NT2/D1 (cell line): Measurements from ENCODE around the gene TMEM245.

Source experiments
- DNase-seq: peaks from one replicate; pipeline ENCODE4 v3.0.0-alpha.2; 2011; ENCODE audit warnings: low read depth, low spot score
- H3K27me3 ChIP-seq: 2 replicates; pipeline ENCODE4 v1.6.0; 2011; ENCODE audit warnings: mild to moderate bottlenecking; ENCODE audit not compliant: insufficient read length, insufficient read depth
- H3K36me3 ChIP-seq: 2 replicates; pipeline ENCODE4 v1.6.1; 2011; ENCODE audit warnings: mild to moderate bottlenecking, low read length, mixed read lengths; ENCODE audit not compliant: insufficient read depth, insufficient read length
- H3K4me1 ChIP-seq: 2 replicates; pipeline ENCODE4 v1.5.1; 2011; ENCODE audit not compliant: insufficient read depth, insufficient read length
- H3K4me3 ChIP-seq: 2 replicates; pipeline ENCODE4 v1.5.1; 2011; ENCODE audit warnings: low read depth; ENCODE audit not compliant: insufficient read length
- H3K9ac ChIP-seq: 2 replicates; pipeline ENCODE4 v1.6.0; 2011; ENCODE audit warnings: low read depth; ENCODE audit not compliant: insufficient read length
- H3K9me3 ChIP-seq: 2 replicates; pipeline ENCODE4 v1.5.1; 2011; ENCODE audit warnings: mild to moderate bottlenecking, low read length; ENCODE audit not compliant: insufficient read depth
- SUZ12 ChIP-seq: IDR thresholded peaks from 2 replicates; pipeline ENCODE4 v1.6.1; 2011; ENCODE audit not compliant: insufficient read length, insufficient read depth; ENCODE audit errors: extremely low read depth
- YY1 ChIP-seq: IDR thresholded peaks from 2 replicates; pipeline ENCODE4 v1.6.1; 2011; ENCODE audit not compliant: insufficient read length, insufficient read depth
- ZNF274 ChIP-seq: IDR thresholded peaks from 2 replicates; pipeline ENCODE4 v1.6.1; 2011; ENCODE audit warnings: mild to moderate bottlenecking, low read depth, low read length

TMEM245 gene

GRCh38 chr9:109087795-109088194, 32.0 kb downstream of the TMEM245 start:
- TF ChIP-seq ZNF274 (no peak), YY1 (no peak), SUZ12 (no peak)
- DNase-seq: no peak
- H3K9ac ChIP-seq: no peak overlapping the region
- no peaks in the 10 kb centered on the region for H3K4me1 ChIP-seq
- H3K9me3 ChIP-seq: no peaks in the 10 kb centered on the region
- H3K4me3 ChIP-seq: no peak overlapping the region
- H3K27me3 ChIP-seq: no peaks in the 10 kb centered on the region
- H3K36me3 ChIP-seq: peaks cover 80% of the 10 kb centered on the region

GRCh38 chr9:109086221-109086620, 33.5 kb downstream of the TMEM245 start:
- Histone ChIP-seq H3K4me1 (no peaks in the 10 kb centered on the region), H3K4me3 (no peak overlapping the region), H3K27me3 (no peaks in the 10 kb centered on the region), H3K9ac (no peak overlapping the region), H3K36me3 (peaks cover 73% of the 10 kb centered on the region), H3K9me3 (no peaks in the 10 kb centered on the region)
- DNase-seq: no peak
- TF ChIP-seq YY1 (no peak), ZNF274 (no peak), SUZ12 (no peak)

- Histone ChIP-seq H3K9ac (no peak overlapping the region), H3K36me3 (peaks cover 74% of the 10 kb centered on the region)
- DNase-seq: no peak
These were observed 34.2 kb downstream of the TMEM245 start for GRCh38 chr9:109085510-109085909.

GRCh38 chr9:109083813-109084405, 35.8 kb downstream of the TMEM245 start:
- Histone ChIP-seq H3K36me3 (peaks cover 74% of the 10 kb centered on the region), H3K27me3 (no peaks in the 10 kb centered on the region), H3K4me1 (no peaks in the 10 kb centered on the region), H3K9me3 (no peaks in the 10 kb centered on the region), H3K4me3 (no peak overlapping the region), H3K9ac (no peak overlapping the region)
- no peak for TF ChIP-seq YY1
- TF ChIP-seq ZNF274: no peak
- TF ChIP-seq SUZ12: no peak
- no peak for DNase-seq

More at GRCh38 chr9:109085510-109085909, 34.2 kb downstream of the TMEM245 start:
- H3K4me3 ChIP-seq: no peak overlapping the region
- TF ChIP-seq ZNF274: no peak
- no peak for TF ChIP-seq YY1
- no peak for TF ChIP-seq SUZ12
- no peaks in the 10 kb centered on the region for H3K27me3 ChIP-seq
- H3K9me3 ChIP-seq: no peaks in the 10 kb centered on the region
- no peaks in the 10 kb centered on the region for H3K4me1 ChIP-seq

GRCh38 chr9:109083141-109083540, 36.6 kb downstream of the TMEM245 start:
- TF ChIP-seq YY1 (no peak), ZNF274 (no peak), SUZ12 (no peak)
- DNase-seq: no peak
- Histone ChIP-seq H3K4me1 (no peaks in the 10 kb centered on the region), H3K9ac (no peak overlapping the region), H3K4me3 (no peak overlapping the region), H3K36me3 (peaks cover 74% of the 10 kb centered on the region), H3K9me3 (no peaks in the 10 kb centered on the region), H3K27me3 (no peaks in the 10 kb centered on the region)

GRCh38 chr9:109082091-109082620, 37.6 kb downstream of the TMEM245 start:
- TF ChIP-seq SUZ12 (no peak), YY1 (no peak), ZNF274 (no peak)
- DNase-seq: no peak
- H3K4me3 ChIP-seq: no peak overlapping the region
- H3K9ac ChIP-seq: no peak overlapping the region
- no peaks in the 10 kb centered on the region for H3K9me3 ChIP-seq
- H3K27me3 ChIP-seq: no peaks in the 10 kb centered on the region
- H3K4me1 ChIP-seq: no peaks in the 10 kb centered on the region
- peaks cover 66% of the 10 kb centered on the region for H3K36me3 ChIP-seq

- Histone ChIP-seq H3K9ac (no peak overlapping the region), H3K4me3 (no peak overlapping the region), H3K9me3 (no peaks in the 10 kb centered on the region), H3K27me3 (no peaks in the 10 kb centered on the region), H3K36me3 (peaks cover 66% of the 10 kb centered on the region), H3K4me1 (no peaks in the 10 kb centered on the region)
- DNase-seq: no peak
- TF ChIP-seq YY1 (no peak), SUZ12 (no peak), ZNF274 (no peak)
These were observed 45.4 kb downstream of the TMEM245 start for GRCh38 chr9:109074236-109074889.
